HepG2 (cell line): ENCODE data around the gene CEP250. TPM values are rescaled to one million over a fixed set of nuclear protein-coding genes. Genes with fewer than 3 reads are reported as not detected.

Experiments
- E2F5 ChIP-seq: sonication (generic); formaldehyde crosslinking; conservative IDR thresholded peaks from 2 replicates; pipeline ENCODE4 v1.4.0; 2020; ENCODE audit warnings: missing genetic modification reagents
- ELF3 ChIP-seq: IDR thresholded peaks from 2 replicates; pipeline ENCODE4 v1.6.1; 2016; ENCODE audit warnings: missing genetic modification reagents, missing compliant biosample characterization
- FOXP4 ChIP-seq: sonication (generic); formaldehyde crosslinking; IDR thresholded peaks from 2 replicates; pipeline ENCODE4 v1.4.0; 2020; ENCODE audit warnings: missing genetic modification reagents
- LCORL ChIP-seq, 2 experiments: fragments of 450-650 bp in 1 of 2; sonication (generic) in 1 of 2; formaldehyde crosslinking in 1 of 2; IDR thresholded peaks; 2 replicates each; pipeline versions ENCODE4 v1.5.0 to v1.6.1; 2017 to 2020; ENCODE audit warnings: antibody characterized with exemption in 1 of 2, missing genetic modification reagents in 1 of 2
- MXD4 ChIP-seq: IDR thresholded peaks from 2 replicates; pipeline ENCODE4 v1.6.1; 2016; ENCODE audit warnings: mild to moderate bottlenecking, missing biosample characterization, missing genetic modification reagents
- MYNN ChIP-seq: sonication (generic); formaldehyde crosslinking; IDR thresholded peaks from 2 replicates; pipeline ENCODE4 v1.4.0; 2020; ENCODE audit warnings: mild to moderate bottlenecking, low read depth, missing genetic modification reagents
- NR1H2 ChIP-seq: sonication (generic); formaldehyde crosslinking; IDR thresholded peaks from 2 replicates; pipeline ENCODE4 v1.8.1; 2022; ENCODE audit warnings: low read depth, missing genetic modification reagents, borderline replicate concordance
- RERE ChIP-seq: IDR thresholded peaks from 2 replicates; pipeline ENCODE4 v1.6.1; 2016; ENCODE audit warnings: low read depth, missing genetic modification reagents, missing compliant biosample characterization
- STAT6 ChIP-seq: sonication (generic); formaldehyde crosslinking; IDR thresholded peaks from 2 replicates; pipeline ENCODE4 v1.4.0; 2020; ENCODE audit warnings: missing genetic modification reagents, mild to moderate bottlenecking, borderline replicate concordance
- TIGD3 ChIP-seq: sonication (generic); formaldehyde crosslinking; IDR thresholded peaks from 2 replicates; pipeline ENCODE4 v1.5.1; 2020; ENCODE audit warnings: mild to moderate bottlenecking, missing genetic modification reagents, borderline replicate concordance
- ZKSCAN8 ChIP-seq: IDR thresholded peaks from 2 replicates; pipeline ENCODE4 v1.6.1; 2016; ENCODE audit warnings: borderline replicate concordance, missing genetic modification reagents, missing compliant biosample characterization
- ZNF230 ChIP-seq: sonication (generic); formaldehyde crosslinking; IDR thresholded peaks from 2 replicates; pipeline ENCODE4 v1.4.0; 2020; ENCODE audit warnings: mild to moderate bottlenecking, missing genetic modification reagents
- ZNF30 ChIP-seq: sonication (generic); formaldehyde crosslinking; IDR thresholded peaks from 2 replicates; pipeline ENCODE4 v1.5.0; 2020; ENCODE audit warnings: mild to moderate bottlenecking, missing genetic modification reagents
- ZNF614 ChIP-seq: IDR thresholded peaks from 2 replicates; pipeline ENCODE4 v1.6.1; 2018; ENCODE audit warnings: missing biosample characterization, missing genetic modification reagents, inconsistent platforms, borderline replicate concordance
- ZNF616 ChIP-seq: sonication (generic); formaldehyde crosslinking; IDR thresholded peaks from 2 replicates; pipeline ENCODE4 v1.5.0; 2020; ENCODE audit warnings: low read depth, mild to moderate bottlenecking, missing genetic modification reagents
- polyA plus RNA-seq, 8 experiments: library from polyadenylated mRNA; depleted of rRNA in 3 of 8; stranded (reverse) in 7 of 8; unstranded in 1 of 8; fragments of >200 nt; fragmentation: Illumina TruSeq in 4 of 8; extraction: Trizol in 4 of 8; gene quantifications; 2 replicates each; pipeline versions ENCODE4 v1.2.1 to v1.2.3, GENCODE V29; 2011 to 2016; ENCODE audit warnings: low read depth in 4 of 8, missing spikeins in 1 of 8, mixed read lengths in 1 of 8; ENCODE audit not compliant: insufficient read depth in 1 of 8
- total RNA-seq, 5 experiments: library from RNA; depleted of rRNA; stranded (reverse); fragments of >200 nt; fragmentation: Illumina TruSeq; extraction: Trizol; gene quantifications; 2 replicates each; pipeline ENCODE4 v1.2.3, GENCODE V29; 2016; ENCODE audit warnings: low read depth in 1 of 5

Gene CEP250
- total and polyA plus RNA-seq, 2 of the 13 experiments (the other 11 are each of a cell fraction or from before 2014, with no cell fraction given): 28.8 to 55.3 TPM

GRCh38 chr20:35463455-35464300 lies 8.3 kb downstream of the CEP250 start (continued):
- TF ChIP-seq ZKSCAN8 (no peak), E2F5 (CRISPR knock-in tag) (no peak), LCORL (IDR thresholded peaks at IDR 0.05) (no peak), LCORL (CRISPR knock-in tag; IDR thresholded peaks at IDR 0.05) (0 out of 2 replicates have a peak, but pooled peaks have one; percentile 17), ZNF230 (CRISPR knock-in tag) (0 out of 2 replicates have a peak, but pooled peaks have one; percentile 40), TIGD3 (CRISPR knock-in tag) (peak; percentile 37; the same call in 1 of the 2 replicates), ELF3 (CRISPR knock-in tag) (peak; percentile 76; the same call in 1 of the 2 replicates), MXD4 (CRISPR knock-in tag) (no peak; the same call in 1 of the 2 replicates), NR1H2 (CRISPR knock-in tag) (no peak), ZNF616 (no peak), RERE (CRISPR knock-in tag) (no peak), ZNF614 (CRISPR knock-in tag) (0 out of 2 replicates have a peak, but pooled peaks have one; percentile 59), FOXP4 (CRISPR knock-in tag) (no peak), MYNN (CRISPR knock-in tag) (no peak), STAT6 (CRISPR knock-in tag) (no peak), ZNF30 (CRISPR knock-in tag) (no peak)
